NCI-H2107 (cell line): ENCODE data around the gene MOBP.

ENCODE experiments used
- DNase-seq: peaks from one replicate; lab custom pipeline; 2025; lab: John Stamatoyannopoulos, UW

Gene MOBP

DNA sequence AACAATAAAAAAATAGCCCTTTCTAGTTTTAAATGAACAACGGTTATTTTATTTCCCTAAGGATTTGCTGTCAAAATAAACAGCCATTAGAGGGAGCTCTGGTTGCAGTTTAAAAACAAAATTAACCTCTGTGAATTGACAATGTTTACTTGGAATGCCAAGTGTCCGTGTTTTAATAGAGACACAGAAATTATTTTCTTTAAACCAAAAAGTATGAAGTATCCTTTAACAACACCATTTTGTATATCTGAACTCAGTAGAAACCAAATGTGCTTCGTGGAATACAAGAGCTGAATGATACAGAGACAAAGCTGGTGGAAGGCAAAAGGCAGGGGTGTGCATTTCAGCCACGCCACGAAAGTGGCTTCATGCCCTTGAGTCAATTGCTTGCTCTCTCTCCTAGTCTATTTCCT, 74.4 kb downstream of the MOBP start:
- no peak for DNase-seq

DNA sequence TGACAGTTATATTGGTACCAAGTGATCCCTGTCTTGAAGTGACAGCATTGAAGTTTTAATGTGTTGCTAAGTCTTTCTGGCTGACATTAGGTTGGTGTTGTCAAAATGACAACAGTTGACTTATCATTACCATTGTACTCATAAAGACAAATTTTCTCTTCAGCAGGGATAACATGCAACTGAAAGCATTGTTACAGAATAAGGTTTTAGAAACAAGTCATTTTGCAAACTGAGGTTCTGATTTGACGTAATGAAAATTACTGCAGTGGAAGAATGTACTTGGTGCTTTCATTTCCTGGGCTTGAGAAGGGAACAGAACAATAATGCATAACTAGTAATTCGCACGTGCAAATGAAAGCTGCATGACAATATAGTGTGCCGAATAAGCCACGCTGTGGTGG, 75.1 kb downstream of the MOBP start:
- no peak for DNase-seq

DNA sequence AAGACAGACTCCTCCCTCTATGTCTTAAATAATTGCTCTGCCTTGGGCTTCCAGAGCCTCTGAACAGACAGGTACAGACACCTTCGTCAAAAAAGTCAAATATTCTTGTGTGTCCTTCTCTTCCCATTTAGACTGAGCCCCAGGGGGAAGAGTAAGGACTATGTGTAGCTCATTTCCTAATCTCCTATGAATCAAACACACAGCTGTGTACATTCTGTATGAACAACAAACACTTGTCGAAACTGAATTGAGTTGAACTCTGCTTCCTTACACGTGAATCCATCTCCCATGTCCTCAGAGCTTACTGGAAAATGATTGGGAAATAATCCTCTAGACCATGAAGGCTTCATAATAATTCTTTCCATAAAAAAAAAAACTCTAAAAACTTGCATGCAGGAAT, 80.8 kb downstream of the MOBP start:
- DNase-seq: no peak

DNA sequence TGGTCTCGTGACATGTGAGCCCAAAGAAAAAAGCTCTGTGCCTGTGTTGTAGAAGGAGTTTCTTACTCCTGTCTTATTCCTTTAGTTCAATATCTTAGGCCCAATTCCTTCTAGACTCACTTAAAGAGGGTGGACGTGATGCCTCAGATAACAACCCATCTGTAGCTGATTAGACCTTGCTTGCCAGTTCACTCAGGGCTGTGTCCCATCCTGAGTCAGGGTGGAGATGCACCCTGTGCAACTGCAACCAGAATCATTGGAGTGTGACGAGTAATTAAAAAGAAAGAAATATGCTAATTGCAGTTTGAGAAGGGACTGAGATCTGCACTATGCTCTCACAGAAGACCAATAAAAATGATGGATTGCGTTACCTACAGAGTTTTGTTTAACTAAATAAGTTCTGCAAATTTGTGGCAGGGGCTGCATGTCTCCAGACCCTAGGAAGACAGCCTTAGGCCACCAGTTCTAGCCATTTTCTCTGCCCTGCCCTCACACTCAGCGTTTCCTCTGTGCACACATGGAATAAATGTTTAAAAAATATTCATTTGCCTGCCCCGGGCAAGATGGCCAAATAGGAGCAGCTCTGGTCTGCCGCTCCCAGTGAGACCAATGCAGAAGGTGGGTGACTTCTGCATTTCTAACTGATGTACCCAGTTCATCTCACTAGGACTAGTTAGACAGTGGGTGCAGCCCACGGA, 83.0 kb downstream of the MOBP start:
- no peak for DNase-seq
